T-helper 1 cell treated with Interleukin-12 subunit alpha and Interleukin-12 subunit beta and Interleukin-4 antibody, amounts not matched to agents 30 μg/mL and 1 μg/mL, for 36 hours (primary cell): ENCODE data around the gene MFSD2B.

Experiments
- H3K27ac Mint-ChIP-seq: one replicate; pipeline ENCODE4 v1.8.0; 2021; ENCODE audit warnings: mild to moderate bottlenecking, mixed read lengths
- H3K27me3 Mint-ChIP-seq: one replicate; pipeline ENCODE4 v1.8.0; 2021; ENCODE audit warnings: low read depth, mixed read lengths
- H3K36me3 Mint-ChIP-seq: one replicate; pipeline ENCODE4 v1.8.0; 2021; ENCODE audit warnings: low read depth, mixed read lengths
- H3K4me1 Mint-ChIP-seq: one replicate; pipeline ENCODE4 v1.8.0; 2021; ENCODE audit warnings: low read depth, mixed read lengths
- H3K4me3 Mint-ChIP-seq: one replicate; pipeline ENCODE4 v1.8.0; 2021; ENCODE audit warnings: mild to moderate bottlenecking, moderate library complexity, mixed read lengths
- H3K9me3 Mint-ChIP-seq: one replicate; pipeline ENCODE4 v1.8.0; 2021; ENCODE audit warnings: mixed read lengths

MFSD2B gene, protein sequence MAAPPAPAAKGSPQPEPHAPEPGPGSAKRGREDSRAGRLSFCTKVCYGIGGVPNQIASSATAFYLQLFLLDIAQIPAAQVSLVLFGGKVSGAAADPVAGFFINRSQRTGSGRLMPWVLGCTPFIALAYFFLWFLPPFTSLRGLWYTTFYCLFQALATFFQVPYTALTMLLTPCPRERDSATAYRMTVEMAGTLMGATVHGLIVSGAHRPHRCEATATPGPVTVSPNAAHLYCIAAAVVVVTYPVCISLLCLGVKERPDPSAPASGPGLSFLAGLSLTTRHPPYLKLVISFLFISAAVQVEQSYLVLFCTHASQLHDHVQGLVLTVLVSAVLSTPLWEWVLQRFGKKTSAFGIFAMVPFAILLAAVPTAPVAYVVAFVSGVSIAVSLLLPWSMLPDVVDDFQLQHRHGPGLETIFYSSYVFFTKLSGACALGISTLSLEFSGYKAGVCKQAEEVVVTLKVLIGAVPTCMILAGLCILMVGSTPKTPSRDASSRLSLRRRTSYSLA

DNA sequence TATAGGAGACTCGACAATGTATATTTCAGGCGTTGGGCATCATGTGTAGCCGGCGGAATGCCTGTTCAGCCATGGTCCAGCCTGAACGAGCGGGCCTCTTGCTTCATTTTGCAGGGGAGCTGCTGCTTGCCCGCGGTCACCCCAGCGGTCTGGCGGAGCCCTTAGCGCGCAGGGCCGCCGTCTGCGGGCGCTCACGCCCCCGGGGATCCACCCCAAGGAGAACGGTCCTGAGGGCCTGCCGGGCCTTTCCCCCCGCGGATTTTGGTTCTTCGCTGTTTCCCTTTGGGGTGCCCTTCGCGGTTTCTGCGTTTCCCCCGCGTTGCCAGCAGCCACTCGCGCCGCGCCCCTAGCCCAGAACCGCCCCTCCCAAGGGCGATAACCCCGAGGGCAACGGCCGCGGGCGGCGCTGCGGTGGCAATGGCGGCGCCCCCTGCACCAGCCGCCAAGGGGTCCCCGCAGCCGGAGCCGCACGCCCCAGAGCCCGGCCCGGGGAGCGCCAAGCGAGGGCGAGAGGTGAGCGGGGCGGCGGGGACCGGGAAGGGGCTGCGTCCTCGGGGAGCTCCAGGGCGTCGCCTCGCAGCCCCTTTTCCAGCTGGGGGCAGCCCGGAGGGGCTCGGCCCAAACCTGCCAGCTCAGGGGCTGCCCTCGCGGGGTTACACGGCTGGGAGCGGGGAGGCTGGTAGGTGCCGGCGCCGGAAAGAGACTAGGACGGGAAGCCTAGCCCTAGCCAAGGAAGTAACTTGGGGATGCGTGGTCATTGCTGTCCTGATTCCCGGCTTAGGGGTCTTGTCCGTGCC lies at the start of gene MFSD2B:
Gene MFSD2B (plus strand): TSS at position 406 of the 797 bp plus-strand sequence. CDS start 12 bp downstream, at position 418.
- Mint-ChIP-seq H3K36me3 (no peaks in the 10 kb centered on the region), H3K27me3 (peaks cover 51% of the 10 kb centered on the region), H3K4me3 (no peak within 1 kb of the TSS), H3K9me3 (no peaks in the 10 kb centered on the region), H3K4me1 (peaks cover 3% of the 10 kb centered on the region), H3K27ac (no peak within 1 kb of the TSS)

DNA sequence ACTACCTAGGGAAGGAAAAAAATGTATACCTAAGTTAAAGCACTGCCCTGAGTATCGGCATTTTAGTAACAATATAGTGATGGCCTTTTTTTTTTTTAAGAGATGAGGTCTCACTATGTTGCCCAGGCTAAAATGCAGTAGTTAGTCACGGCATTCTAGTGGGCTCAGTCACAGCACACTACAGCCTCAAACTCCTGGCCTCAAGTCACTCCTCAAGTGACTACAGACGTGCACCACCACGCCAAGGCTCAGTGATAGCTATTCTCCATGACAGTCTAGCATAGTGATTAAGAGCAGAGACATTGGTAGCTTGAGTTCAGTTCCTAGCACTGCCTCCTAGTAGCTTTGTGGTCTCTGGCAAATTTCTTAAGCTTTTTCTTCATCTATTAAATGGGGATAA lies 42.0 kb upstream of the MFSD2B start:
- Mint-ChIP-seq H3K36me3 (peaks cover 4% of the 10 kb centered on the region), H3K27ac (no peak overlapping the region), H3K4me1 (no peaks in the 10 kb centered on the region), H3K4me3 (no peak overlapping the region), H3K27me3 (no peaks in the 10 kb centered on the region), H3K9me3 (no peaks in the 10 kb centered on the region)

DNA sequence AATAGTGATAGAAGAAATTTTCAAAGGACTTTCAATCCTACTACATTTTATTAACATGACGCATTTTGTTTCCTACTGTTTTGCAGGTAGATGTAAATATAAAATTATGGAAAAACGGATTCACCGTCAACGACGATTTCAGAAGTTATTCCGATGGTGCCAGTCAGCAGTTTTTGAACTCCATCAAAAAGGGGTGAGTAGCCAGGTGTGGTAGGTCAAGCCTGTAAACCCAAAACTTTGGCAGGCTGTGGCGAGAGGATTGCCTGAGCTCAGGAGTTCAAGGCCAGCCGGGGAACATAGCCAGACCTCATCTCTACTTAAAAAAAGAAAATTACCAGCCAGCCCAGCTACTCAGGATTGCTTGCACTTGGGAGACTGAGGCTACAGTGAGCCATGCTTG lies 33.0 kb upstream of the MFSD2B start:
- Mint-ChIP-seq H3K27me3 (no peaks in the 10 kb centered on the region), H3K9me3 (no peaks in the 10 kb centered on the region), H3K36me3 (peaks cover 4% of the 10 kb centered on the region), H3K4me3 (no peak overlapping the region), H3K27ac (no peak overlapping the region), H3K4me1 (no peaks in the 10 kb centered on the region)

DNA sequence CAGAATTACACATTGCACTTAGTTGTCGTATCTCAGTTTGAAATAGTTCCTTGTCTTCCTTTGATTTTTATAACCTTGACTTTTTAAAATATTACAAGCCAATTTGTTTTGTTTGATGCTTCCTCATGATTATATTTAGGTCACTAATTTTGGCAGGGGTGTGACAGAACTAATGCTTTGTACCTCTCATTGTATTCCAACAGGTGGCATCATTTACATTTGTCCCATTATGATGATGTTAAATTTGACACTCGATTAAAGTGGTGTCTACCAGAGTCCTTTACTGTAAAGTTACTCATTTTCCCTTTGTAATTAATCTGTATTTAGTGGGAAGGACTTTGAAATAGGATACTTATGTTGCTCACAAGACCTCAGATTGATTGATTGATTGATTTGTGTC lies 21.5 kb upstream of the MFSD2B start:
- Mint-ChIP-seq H3K9me3 (no peaks in the 10 kb centered on the region), H3K4me1 (no peaks in the 10 kb centered on the region), H3K27ac (no peak overlapping the region), H3K27me3 (no peaks in the 10 kb centered on the region), H3K36me3 (peaks cover 3% of the 10 kb centered on the region), H3K4me3 (no peak overlapping the region)

DNA sequence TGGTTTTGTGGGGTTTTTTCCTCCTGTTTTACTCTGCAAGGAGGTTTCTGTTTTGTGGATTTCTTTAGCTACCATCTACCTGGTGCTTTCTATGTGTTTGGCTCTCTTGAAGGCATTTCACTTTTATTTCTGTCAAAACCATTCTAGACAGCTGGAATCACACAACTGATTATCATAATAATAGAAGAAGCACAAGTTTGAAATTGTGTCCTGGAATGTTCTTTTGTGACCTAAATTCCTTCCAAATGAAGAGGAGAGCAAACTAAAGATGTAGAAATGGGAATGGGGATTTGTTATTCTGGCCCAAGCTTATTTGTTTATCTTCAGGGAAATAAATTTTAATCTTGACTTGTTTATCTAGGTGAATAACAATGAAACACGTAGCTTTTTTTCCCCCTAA lies 17.0 kb upstream of the MFSD2B start:
- H3K4me3 Mint-ChIP-seq = no peak overlapping the region
- H3K27me3 Mint-ChIP-seq = no peaks in the 10 kb centered on the region
- H3K9me3 Mint-ChIP-seq = no peaks in the 10 kb centered on the region
- no peaks in the 10 kb centered on the region for H3K4me1 Mint-ChIP-seq
- no peak overlapping the region for H3K27ac Mint-ChIP-seq
- no peaks in the 10 kb centered on the region for H3K36me3 Mint-ChIP-seq

DNA sequence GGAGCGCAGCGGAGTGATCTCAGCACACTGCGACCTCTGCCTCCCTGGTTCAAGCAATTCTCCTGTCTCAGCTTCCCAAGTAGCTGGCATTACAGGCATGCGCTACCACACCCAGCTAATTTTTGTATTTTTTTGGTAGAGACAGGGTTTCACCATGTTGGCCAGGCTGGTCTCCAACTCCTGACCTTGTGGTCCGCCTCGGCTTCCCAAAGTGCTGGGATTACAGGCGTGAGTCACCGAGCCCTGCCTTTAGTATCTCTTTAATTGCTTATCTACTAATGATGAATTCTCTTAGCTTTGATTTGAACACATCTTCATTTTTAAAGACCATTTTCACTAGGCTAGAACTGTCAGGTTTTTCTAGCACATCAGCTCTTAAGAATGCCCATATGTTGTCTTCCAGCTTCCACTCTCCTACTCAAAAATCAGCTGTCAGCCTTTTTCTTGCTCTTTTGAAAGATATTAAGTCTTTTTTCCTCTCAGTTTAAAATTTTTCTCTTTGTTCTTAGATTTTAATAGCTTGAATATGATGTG lies 16.1 kb upstream of the MFSD2B start:
- Mint-ChIP-seq H3K36me3 (no peaks in the 10 kb centered on the region), H3K4me1 (no peaks in the 10 kb centered on the region), H3K4me3 (no peak overlapping the region), H3K27me3 (no peaks in the 10 kb centered on the region), H3K27ac (no peak overlapping the region), H3K9me3 (no peaks in the 10 kb centered on the region)

DNA sequence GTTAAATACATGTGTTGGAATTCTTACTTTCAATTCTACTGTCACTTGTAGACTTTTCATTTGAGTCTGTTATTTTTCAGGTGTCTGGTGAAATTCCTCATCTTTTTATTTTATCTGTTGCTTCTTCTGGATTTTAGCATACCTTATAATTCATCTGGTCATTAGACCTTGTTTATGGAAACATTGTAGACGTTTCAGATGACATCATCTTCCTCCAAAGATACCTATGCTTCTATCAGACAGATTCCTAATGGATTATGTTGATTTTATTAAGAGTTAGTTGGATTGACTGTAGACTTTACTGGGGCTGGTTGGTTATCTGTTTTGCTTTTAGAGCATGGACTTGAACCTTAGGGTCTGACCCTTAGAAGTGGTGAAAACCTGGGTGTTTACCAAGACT lies 15.3 kb upstream of the MFSD2B start:
- no peak overlapping the region for H3K4me3 Mint-ChIP-seq

DNA sequence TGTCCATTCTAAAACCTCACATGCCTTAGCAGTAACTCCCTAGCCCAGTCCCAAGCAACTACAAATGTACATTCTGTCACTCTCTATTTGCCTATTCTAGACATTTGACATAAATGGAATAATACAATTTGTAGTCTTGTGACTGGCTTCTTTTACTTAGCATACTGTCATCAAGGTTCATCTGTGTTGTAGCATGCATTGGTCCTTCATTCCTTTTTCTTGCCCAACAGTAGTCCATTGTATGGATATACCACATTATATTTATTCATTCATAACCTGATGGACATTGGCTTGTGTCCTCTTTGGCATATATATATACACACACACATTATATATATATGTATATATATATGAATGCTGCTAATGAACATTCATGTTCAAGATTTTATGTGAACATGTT lies 2.2 kb upstream of the MFSD2B start:
- Mint-ChIP-seq H3K36me3 (no peaks in the 10 kb centered on the region), H3K4me1 (peaks cover 3% of the 10 kb centered on the region), H3K9me3 (no peaks in the 10 kb centered on the region), H3K4me3 (no peak overlapping the region), H3K27me3 (peaks cover 43% of the 10 kb centered on the region), H3K27ac (no peak overlapping the region)

More for the DNA sequence above, 15.3 kb upstream of the MFSD2B start:
- Mint-ChIP-seq H3K4me1 (no peaks in the 10 kb centered on the region), H3K36me3 (no peaks in the 10 kb centered on the region), H3K9me3 (no peaks in the 10 kb centered on the region), H3K27ac (no peak overlapping the region), H3K27me3 (no peaks in the 10 kb centered on the region)

DNA sequence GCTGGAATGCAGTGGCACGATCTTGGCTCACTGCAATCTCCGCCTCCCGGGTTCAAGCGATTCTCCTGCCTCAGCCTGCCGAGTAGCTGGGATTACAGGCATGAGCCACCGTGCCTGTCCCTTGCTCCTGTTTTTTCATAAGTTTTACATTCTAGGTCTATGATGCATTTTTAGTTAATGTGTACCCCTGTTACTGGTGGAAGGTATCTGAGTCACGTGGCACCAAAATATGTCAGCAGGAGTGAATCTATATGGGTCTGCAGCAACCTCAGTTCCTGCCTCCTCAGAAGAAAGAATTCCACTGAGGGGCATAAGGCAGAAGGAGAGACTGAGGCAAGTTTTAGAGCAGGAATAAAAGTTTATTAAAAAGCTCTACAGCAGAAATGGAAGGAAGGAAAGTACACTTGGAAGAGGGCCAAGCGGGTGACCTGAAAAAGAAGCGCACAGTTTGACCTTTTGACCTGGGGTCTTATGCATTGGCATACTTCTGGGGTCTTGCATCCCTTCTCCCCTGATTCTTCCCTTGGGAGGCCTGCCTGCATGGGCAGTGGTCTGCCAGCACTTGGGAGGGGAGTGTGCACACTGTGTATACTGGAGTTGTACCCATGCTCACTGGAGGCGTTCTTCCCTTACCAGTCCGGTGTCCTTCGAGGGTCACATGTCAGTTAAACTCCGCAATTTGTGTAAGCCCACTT lies 1.1 kb upstream of the MFSD2B start:
- Mint-ChIP-seq H3K9me3 (no peaks in the 10 kb centered on the region), H3K4me1 (peaks cover 3% of the 10 kb centered on the region), H3K4me3 (no peak overlapping the region), H3K36me3 (no peaks in the 10 kb centered on the region), H3K27ac (no peak overlapping the region), H3K27me3 (peaks cover 51% of the 10 kb centered on the region)

DNA sequence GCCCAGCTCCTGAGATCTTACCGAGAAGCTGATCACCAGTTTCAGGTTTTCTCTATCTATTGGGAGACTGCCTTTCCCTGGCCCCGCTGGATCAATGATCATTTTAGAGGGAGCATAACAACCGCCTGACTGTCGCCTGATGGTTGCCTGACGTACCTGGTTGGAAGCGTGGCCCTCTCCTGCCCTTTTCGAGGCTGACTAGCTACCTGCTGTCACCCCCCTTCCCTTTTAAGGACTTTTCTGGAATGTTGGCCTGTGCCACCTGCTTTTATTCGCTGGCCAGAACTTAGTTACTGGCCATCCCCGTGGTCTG lies 562 bp upstream of the MFSD2B start:
- Mint-ChIP-seq H3K4me1 (peaks cover 3% of the 10 kb centered on the region), H3K4me3 (no peak overlapping the region), H3K9me3 (no peaks in the 10 kb centered on the region), H3K27ac (no peak overlapping the region), H3K27me3 (peaks cover 51% of the 10 kb centered on the region), H3K36me3 (no peaks in the 10 kb centered on the region)

DNA sequence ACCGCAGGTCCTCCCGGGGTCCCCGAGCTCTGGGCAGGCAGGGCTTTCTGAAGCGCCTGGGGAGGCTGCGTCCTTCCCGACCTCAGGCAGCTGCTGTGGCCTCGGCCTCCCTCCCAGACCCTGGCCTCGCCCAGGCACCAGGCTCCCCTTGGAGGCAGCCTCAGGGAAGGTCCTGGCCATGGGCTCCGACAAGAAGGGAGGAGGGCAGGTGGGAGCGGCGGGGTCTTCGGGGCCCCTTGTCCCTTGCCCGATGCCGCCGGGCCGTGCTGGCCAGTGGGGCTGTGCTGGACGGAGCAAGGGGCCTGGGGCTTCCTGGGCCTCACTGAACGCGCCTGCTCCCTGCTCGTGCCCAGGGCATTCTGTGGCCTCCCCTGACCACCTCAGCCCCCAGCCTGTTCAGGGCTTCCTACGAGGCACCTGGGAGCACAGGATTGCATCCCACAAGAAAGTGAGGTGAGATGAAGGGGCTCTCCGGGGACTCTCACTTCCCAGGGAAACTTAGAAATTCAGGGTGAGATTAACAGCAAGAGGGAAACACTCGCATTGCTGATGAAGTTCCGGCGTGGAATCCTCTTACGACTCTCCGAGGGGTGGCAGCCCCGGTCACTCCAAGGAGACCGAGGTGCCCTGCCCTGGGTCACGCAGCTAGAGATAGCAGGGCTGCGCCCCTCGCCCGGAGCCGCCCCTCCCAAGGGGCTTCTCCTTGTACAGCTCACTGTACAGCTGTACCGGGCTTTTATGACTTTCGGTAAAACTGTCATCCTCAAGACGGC lies 778 bp downstream of the MFSD2B start:
- no peak overlapping the region for H3K27ac Mint-ChIP-seq
- H3K4me1 Mint-ChIP-seq = peaks cover 3% of the 10 kb centered on the region
- H3K27me3 Mint-ChIP-seq = peaks cover 51% of the 10 kb centered on the region
- H3K36me3 Mint-ChIP-seq = no peaks in the 10 kb centered on the region
- no peaks in the 10 kb centered on the region for H3K9me3 Mint-ChIP-seq
- H3K4me3 Mint-ChIP-seq = no peak overlapping the region

DNA sequence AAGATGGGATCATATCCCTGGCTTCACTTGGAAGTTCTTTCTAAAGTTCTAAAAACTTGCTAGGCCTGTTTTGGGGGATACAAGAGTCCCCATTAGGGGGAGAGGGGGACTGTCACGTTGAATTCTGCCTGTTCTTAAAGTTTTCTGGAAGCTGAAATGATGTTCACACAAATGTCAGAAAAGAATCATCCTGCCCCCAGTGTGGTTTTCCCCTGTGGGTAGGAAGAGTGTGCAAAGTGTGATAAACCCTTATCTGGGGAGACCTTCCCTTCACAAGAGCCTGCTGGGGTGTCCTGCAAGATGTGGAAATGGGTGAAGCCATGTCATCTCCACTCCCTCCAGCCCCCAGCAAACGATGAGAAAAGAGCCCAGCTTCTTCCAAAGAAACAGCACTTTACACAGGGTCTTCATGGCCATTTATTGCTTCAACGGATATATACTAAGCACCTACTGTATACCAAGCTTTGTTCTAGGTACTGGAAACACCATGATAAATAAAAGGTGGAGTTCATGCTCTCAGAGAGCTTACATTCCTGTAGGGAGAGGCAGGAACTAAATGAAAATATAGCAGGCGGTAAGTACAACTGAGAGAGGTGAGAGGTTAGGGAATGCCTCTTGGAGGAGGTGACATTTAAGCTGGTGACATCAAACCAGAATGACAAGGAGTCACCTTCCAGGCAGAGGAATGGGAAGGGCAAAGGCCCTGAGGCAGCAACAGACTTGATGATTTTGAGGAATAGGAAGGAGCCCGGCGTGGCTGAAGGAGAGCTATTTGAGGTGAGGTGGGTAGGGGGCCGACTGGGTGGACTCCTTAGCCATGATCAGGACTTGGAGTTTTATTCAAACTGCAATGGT lies 1.6 kb downstream of the MFSD2B start:
- no peaks in the 10 kb centered on the region for H3K9me3 Mint-ChIP-seq
- peaks cover 51% of the 10 kb centered on the region for H3K27me3 Mint-ChIP-seq
- H3K36me3 Mint-ChIP-seq = no peaks in the 10 kb centered on the region
- H3K27ac Mint-ChIP-seq = no peak overlapping the region
- H3K4me1 Mint-ChIP-seq = peaks cover 3% of the 10 kb centered on the region
- H3K4me3 Mint-ChIP-seq = no peak overlapping the region

DNA sequence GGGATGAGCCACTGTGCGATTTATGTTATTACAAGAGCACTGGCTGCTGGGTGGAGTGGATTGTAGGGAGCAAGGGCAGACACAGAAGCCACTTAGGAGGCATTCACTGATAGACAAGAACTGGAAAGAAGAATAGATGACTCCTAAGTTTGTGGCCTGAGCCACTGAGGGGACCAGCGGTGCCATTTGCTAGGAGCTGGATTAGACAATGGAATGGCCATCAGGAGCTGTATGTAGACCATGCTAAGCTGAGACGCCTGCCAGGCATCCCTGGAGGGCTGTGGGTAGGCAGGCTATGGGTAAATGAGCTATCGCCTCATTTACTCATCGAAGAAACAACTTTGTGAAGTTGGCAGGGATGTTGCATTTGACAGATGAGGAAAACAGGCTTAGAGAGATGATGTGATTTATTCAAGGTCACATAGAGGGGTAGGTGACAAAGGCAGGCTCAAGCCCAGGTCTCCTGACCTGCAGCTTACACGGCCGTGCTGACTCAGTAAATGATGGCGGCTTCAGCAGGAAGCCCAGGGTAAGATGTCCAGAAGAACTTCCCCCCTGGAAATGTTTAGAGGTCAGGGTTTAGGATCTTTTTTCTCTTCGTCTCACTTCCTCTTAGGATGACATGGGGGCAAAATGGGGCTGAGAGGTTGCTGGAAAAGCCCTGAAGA lies 2.8 kb downstream of the MFSD2B start:
- H3K27ac Mint-ChIP-seq = no peak overlapping the region
- no peaks in the 10 kb centered on the region for H3K9me3 Mint-ChIP-seq
- H3K27me3 Mint-ChIP-seq = peaks cover 46% of the 10 kb centered on the region
- no peak overlapping the region for H3K4me3 Mint-ChIP-seq
- peaks cover 3% of the 10 kb centered on the region for H3K4me1 Mint-ChIP-seq
- H3K36me3 Mint-ChIP-seq = no peaks in the 10 kb centered on the region
